ENCODE results near the gene GPS1. TPM values are rescaled to one million over a fixed set of nuclear protein-coding genes. Genes with fewer than 3 reads are reported as not detected.

The GPS1 gene
- total RNA-seq, 1 donor from 2014 or later: 80.3 TPM

GRCh38 chr17:82028966-82029365 lies 22.7 kb upstream of the GPS1 start:
- TF ChIP-seq POLR2AphosphoS5 (IDR thresholded peaks at IDR 0.05; ENCODE audit: insufficient read depth in 1 of 2, low read depth in 1 of 2) (no peak), POLR2A (IDR thresholded peaks at IDR 0.05) (no peak), CTCF (IDR thresholded peaks at IDR 0.05) (no peak)
- Histone ChIP-seq H3K27me3 (no peaks in the 10 kb centered on the region), H3K4me1 (peaks cover 24% of the 10 kb centered on the region), H3K36me3 (no peaks in the 10 kb centered on the region), H3K4me3 (no peak overlapping the region), H3K27ac (no peak overlapping the region), H3K9me3 (no peaks in the 10 kb centered on the region)
- intact Hi-C loops (cut with DNase I): no loop called here
- no peak for DNase-seq (ENCODE audit: extremely low spot score in 2 of 2)

GRCh38 chr17:82029391-82029790 lies 22.3 kb upstream of the GPS1 start:
- TF ChIP-seq CTCF (IDR thresholded peaks at IDR 0.05) (no peak), POLR2AphosphoS5 (IDR thresholded peaks at IDR 0.05; ENCODE audit: insufficient read depth in 1 of 2, low read depth in 1 of 2) (no peak), POLR2A (IDR thresholded peaks at IDR 0.05) (no peak)
- intact Hi-C loops (cut with DNase I): no loop called here

GRCh38 chr17:82029990-82030469 lies 21.7 kb upstream of the GPS1 start:
- Histone ChIP-seq H3K27me3 (no peaks in the 10 kb centered on the region), H3K9me3 (no peaks in the 10 kb centered on the region), H3K4me1 (peaks cover 13% of the 10 kb centered on the region), H3K27ac (no peak overlapping the region), H3K4me3 (peak overlapping the region in 1 of 2 donors; percentile 66), H3K36me3 (no peaks in the 10 kb centered on the region)
- DNase-seq (ENCODE audit: extremely low spot score in 2 of 2): no peak
- no peak for TF ChIP-seq CTCF (IDR thresholded peaks at IDR 0.05)
- TF ChIP-seq POLR2AphosphoS5 (IDR thresholded peaks at IDR 0.05; ENCODE audit: insufficient read depth in 1 of 2, low read depth in 1 of 2): no peak
- no peak for TF ChIP-seq POLR2A (IDR thresholded peaks at IDR 0.05)
- intact Hi-C loops (cut with DNase I): loop anchor here (5.0 kb wide), 2 partner anchors 67 to 122 kb away; partner anchors contain the start of gene FASN

More at GRCh38 chr17:82029391-82029790, 22.3 kb upstream of the GPS1 start:
- no peak overlapping the region for H3K27ac ChIP-seq
- no peaks in the 10 kb centered on the region for H3K9me3 ChIP-seq
- no peaks in the 10 kb centered on the region for H3K27me3 ChIP-seq
- no peaks in the 10 kb centered on the region for H3K36me3 ChIP-seq
- peaks cover 19% of the 10 kb centered on the region for H3K4me1 ChIP-seq
- H3K4me3 ChIP-seq: no peak overlapping the region
- no peak for DNase-seq (ENCODE audit: extremely low spot score in 2 of 2)

- Histone ChIP-seq H3K36me3 (no peaks in the 10 kb centered on the region), H3K4me1 (peaks cover 15% of the 10 kb centered on the region), H3K27ac (peak overlapping the region; percentile 34), H3K4me3 (peak overlapping the region; percentile 44 to 66), H3K27me3 (no peaks in the 10 kb centered on the region), H3K9me3 (no peaks in the 10 kb centered on the region)
- DNase-seq (ENCODE audit: extremely low spot score in 2 of 2): no peak
- intact Hi-C loops (cut with DNase I): loop anchor here (5.0 kb wide), 2 partner anchors 67 to 122 kb away; partner anchors contain the start of gene FASN
- TF ChIP-seq POLR2AphosphoS5 (IDR thresholded peaks at IDR 0.05; ENCODE audit: insufficient read depth in 1 of 2, low read depth in 1 of 2) (peak; percentile 46 to 53), CTCF (IDR thresholded peaks at IDR 0.05) (peak; percentile 84 to 96 (median 92)), POLR2A (IDR thresholded peaks at IDR 0.05) (no peak)
Observed at GRCh38 chr17:82030470-82031302, 21.0 kb upstream of the GPS1 start.

Data from vagina (tissue), 2 donors.